HG03558 (cell line): ENCODE measurements around the gene HOXD8.

Source experiments
- ATAC-seq: cut with Tn5 transposase; IDR thresholded peaks from one replicate; pipeline ENCODE4 v1.9.1; 2021; ENCODE audit warnings: moderate number of reproducible peaks; ENCODE audit not compliant: unreplicated experiment; ENCODE audit errors: extremely low read depth

HOXD8 gene

DNA sequence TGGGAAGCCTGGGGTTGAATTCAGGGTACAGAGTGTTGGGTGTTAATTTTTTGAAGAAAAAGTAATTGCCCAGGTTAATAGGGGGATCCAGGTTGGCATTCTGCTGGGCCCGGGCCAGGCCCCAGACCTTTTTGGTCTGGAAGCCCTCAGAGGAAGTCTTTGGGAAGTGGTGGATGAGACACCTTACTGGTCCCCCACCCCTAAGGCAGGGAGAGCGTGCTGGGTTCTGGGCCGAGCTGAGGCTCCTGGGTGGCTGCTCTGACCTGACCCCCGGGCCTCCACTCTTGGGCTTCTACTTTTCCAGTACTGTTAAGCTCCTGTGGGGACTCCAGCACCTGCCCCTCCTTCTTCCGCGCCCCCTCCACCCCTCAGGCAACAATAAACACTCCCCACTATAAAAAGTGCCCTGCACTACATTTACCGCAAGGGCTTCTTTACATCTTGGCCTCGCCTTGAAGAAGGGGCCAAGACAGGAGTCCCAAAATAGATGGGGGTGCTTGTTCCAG is 26.8 kb downstream of the HOXD8 start:
- no peak for ATAC-seq

DNA sequence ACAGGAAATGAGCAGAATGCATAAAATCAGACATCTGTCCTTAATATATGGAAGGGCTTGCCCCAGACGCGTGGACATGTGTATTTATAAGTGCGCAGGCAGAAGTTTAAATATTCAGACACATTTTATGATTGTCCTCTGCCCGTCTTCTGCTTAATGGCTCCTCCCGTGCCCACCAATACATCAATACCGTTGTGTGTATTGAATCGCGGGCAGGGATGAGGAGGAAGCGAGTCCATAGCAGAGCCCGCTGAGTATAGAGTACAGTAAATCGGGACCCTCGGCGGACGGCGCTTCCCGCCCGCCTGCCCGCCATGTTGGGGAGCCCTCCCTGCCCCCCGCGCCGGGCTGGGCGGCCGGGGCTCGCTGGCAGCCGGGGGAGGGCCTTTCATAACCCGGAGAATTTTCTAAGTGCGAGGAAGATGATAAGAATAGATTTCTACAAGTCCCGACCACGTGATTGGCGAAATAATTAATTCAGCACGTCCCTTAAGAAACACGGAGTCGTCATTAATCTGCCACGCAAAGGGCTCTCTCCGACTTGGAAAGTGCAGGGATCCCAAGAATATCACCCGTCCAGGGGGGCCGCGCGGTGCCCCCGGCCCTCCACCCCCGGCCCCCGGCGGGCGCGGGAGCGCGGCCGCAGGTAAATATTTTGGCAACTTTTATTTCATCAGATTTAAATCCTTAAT is 27.4 kb downstream of the HOXD8 start, which contains the start of gene HOXD3:
Gene HOXD3 (plus strand): TSS at position 501 of the 692 bp plus-strand sequence. CDS start 11,808 bp downstream, outside the sequence.
- no peak for ATAC-seq

- ATAC-seq: no peak
Observed at GRCh38 chr2:176157499-176158185, 28.1 kb downstream of the HOXD8 start.

DNA sequence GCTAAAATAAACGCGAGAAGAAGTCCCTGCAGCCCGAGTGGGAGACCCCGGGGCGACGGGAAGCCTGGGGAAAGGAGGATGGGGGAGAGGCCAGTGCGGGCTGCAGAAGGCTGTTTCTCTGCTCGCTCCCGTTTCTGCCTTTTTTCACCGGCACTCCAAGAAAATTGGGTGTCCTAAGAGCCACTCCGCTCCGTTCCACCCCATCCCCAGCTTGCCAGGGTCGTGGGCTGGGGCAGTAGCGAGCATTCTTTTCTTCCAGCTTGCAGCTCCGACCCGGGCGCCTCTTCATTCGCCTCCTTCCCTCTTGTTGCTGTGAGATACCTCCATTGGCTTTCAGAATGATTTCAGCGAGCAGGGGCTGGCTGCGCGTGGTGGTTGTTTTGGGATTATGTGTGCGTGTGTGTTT is 28.7 kb downstream of the HOXD8 start:
- ATAC-seq: no peak

DNA sequence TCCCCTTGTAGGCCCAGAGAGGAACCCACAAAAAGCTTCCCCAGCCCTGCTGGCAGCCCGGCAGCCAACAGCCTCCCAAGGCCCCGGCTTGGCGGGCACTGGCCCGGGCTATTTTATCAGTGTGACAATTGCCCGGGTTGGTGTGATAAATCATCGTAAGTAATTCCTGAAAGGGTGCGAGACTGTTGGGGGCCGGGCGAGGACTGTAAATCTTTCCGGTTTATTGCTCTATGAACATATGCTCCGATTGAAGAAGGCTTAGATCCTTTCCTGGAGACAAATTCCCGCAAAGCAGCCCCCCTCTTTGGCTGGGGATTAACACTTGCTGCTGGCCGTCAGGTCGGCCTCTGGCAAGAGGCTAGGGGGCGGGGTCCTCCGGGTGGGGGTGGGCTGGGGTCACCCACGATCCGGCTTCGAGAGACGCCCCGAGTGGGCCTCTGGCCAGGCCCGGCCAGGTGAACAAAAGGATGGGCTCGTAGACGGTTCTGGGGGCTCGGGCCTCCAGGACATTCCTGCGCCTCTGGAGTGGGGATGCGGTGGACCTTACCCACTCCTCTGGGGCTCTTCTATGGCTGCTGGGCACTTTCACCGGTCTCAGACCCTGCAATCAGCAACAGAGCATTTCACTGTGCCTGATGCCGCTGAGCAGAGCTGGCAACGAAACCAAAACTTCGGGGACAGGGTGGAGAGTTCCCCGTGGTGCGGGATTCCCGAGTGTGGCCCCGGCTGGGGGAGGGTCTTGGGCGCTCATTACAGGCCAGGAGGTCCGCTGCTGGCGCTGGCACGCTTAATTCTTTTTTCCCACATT is 29.6 kb downstream of the HOXD8 start:
- no peak for ATAC-seq

DNA sequence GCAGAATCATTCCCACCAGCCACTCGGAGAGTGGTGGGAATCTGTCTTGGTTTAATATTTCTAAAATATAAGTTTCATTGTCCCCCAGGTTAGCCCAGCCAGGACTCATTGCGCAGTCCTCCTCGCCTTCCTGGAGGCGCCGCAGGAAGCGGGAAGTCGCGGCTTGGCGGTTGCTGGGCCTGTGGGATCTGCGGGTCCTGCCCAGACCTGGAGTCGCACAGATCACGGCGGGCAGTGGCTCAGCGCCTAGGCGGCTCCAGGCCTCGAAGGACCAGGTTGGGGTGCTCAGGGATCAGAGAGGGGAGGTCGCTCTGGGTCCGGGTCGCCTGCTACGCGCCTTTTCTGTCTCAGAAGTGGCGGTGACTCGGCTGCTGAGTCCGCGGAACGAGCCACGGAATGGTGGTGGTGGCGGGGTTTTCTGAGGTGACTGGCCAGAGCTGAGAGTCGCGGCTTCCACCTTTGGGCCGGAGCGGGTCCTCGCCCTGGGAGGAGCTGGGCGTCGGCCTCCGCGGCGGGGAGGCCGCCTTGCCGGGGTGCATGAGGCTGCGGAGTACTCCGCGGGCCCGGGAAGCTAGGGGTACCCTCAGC is 30.3 kb downstream of the HOXD8 start:
- ATAC-seq: no peak

DNA sequence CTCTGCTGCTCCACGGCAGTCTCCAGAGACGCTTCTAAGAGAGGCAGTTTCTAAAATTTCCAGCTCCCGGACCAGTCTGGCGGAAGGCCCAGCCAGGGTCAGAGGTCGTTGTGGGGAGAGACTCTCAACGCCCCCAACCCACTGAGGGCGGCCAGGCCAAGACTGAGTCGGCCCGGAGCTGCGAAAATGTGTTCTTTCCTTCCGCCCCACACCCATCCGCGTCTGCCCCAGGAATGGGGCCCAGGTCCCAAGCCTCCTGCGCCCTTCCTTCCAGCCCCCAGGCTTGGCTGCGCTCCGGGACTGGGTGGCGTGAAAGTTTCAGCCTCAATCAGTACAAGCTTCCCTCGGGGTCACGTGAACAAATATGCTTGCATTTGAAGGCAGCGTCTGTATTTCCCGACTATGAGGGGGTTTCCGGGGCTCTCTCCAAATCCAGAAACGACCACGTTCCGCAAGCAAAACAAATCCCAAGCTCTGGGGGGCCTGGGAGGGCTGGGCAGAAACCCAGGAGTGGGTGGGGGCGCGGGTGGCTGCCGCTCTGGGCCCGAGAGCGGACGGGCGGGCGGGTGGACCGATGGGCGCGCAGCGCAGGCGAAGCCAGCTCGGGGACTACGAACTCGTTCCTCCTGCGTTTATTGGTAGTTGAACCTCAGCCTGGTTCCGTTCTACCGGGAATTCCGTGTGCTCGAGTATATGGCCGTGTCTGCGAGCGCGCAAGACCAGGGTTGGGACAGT is 30.9 kb downstream of the HOXD8 start:
- ATAC-seq: no peak

- ATAC-seq: no peak
Observed at GRCh38 chr2:176160986-176161824, 31.7 kb downstream of the HOXD8 start.

- no peak for ATAC-seq
Observed at GRCh38 chr2:176161825-176162626, 32.5 kb downstream of the HOXD8 start.

- no peak for ATAC-seq
Observed at GRCh38 chr2:176162911-176163671, 33.6 kb downstream of the HOXD8 start.

GRCh38 chr2:176163672-176164056 is 34.2 kb downstream of the HOXD8 start:
- ATAC-seq: no peak

- ATAC-seq: no peak
Observed at GRCh38 chr2:176164201-176164600, 34.7 kb downstream of the HOXD8 start.

DNA sequence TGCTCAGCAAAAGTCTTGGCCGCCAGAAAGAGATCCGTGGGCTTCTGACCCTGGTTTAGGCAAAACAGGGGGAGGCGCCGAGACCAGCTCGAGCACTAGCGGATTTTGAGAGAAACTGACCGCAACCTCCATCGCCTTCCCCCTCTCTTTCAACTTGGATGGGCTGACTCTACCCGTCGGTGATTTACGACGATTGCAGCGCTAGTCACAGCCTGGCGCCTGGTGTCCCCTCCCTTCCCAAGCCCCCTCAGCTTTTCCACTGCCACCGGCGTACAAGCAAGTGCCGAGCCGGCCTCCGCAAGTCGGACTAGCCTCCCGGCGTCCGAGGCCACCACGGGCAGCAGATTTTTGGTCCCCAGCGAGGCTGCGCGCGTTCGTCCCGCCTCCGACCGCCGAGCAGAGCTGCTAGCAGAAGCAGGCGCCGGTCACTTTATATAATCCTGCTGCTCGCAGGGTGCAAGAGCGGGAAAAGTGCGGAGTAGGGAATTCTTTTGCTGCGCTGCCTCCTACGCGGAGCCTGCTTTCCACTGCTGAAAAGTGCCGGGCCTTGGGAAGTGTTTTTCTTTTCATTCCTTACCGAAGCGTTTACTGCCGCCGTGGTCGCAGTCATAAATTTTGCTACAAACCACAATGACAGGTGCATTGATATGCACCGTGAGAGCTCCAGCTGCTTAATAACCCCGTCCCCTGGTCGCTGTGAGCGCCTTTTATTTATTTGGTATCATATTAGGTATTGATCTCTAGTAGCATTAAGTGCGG is 35.3 kb downstream of the HOXD8 start:
- ATAC-seq: no peak

DNA sequence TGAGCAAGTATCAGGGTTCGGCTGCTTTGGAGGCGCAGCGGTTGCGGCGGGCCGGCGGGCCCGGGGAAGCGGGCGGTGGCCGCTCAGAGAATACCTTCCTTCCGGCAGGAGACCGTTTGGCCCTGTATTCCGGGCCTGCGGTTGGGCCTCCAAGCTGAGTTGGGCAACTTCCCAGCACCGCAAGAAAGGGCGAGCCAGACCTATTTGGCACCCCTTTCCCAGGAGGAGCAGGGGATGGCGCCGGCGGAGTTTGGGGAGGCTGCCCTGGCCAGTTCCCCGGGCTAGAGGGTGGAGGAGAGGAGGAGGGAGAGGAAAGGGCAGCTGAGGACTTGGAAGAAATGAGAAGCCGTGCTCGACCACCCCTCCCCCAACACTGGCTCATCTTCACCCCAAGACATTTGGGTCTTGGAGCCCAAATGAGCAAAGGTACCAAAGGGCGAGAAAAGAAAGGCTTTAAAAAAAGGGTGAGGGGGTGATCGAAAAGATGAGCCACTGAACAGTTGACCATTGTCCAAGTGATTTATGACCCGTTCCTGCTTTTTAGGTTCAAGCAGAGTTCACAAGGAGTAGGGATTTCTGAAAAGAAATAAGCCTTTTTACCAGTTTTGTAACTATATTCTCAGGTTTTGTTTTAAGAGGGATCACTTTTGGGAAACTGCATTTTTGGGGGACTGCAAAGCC is 36.0 kb downstream of the HOXD8 start:
- no peak for ATAC-seq

DNA sequence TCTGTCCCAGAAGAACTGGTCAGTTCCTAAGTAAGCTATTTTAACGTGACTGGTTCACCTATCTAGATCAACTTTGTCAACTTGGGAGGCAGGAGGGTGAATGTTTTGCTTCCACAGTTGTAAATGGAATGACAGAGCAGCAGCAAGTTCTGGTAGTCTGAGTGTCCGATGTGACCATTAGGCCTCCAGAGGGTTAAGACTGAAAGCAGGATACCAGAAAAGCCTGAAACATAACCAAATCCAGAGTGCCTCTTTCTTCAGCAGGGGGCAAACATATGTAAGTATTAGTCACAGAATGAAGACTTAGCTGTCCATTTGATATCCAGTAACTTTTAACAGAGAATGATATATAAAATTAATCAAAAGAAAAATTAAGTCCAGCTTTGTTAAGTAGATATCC is 36.8 kb downstream of the HOXD8 start:
- ATAC-seq: no peak

GRCh38 chr2:176167398-176167797 is 37.9 kb downstream of the HOXD8 start:
- ATAC-seq: no peak
